ENCODE measurements around the gene TESK2.
"Not testable (repeated sequence)": the region's sequence is repeated elsewhere in the genome, so short reads cannot be mapped to it uniquely, and the experiment has no call there.

The TESK2 gene

DNA sequence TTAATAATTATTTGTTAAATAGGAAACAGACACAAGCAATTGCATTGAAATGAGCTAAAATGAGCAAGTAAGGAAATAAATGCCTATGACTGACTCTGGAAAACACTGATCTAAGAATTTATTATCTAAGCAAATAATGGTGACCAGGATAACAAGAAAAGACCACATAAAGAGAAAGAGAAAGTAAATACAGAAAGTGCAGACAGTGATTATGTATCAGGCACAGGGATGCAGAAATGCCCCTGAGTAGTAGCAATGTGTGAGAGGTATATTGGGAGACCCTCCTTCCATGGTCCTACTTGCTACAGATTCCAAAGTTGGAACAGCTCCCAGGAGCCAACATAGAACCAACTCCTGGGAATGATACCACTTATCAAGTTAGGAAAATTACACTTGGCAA lies 117.4 kb downstream of the TESK2 start:
- no peak for DNase-seq

DNA sequence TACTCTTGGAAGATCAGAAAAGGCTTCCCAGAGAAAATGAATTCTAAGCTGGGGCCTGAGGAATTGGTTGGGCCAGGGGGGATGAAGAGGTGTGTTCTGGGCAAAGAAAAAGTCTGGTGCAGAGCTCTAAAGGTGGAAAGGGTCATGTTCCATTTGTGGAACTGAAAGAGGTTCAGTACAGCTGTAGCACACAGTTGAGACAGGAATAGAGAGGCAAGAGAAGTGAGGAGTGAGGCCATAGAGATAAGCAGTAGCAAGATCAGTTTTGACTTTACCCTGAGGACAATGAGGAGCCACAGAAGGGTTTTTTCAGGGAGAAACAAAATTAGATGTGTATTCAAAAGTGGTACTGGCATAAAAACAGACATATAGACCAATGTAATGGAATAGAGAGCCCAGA lies 120.4 kb downstream of the TESK2 start:
- no peak for DNase-seq

DNA sequence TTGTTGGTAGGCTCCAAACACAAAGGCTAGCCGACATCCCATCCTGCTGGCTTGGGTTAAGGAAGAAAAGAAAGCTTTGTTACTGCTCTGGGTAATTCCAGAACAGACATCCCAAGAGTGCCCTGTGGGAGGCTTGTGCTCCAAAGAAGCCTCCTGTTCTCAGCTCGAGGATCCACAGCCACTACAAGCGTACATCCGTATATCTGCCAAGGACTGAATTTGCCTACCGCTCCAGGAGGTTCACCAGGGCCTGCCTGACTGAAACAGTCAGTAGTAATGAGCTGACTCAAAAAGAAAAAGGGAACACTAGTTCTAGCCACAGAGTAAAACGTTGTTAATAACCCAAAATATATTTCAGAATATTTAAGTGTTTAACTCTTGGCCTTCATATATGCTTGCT lies 125.9 kb downstream of the TESK2 start:
- DNase-seq, result no peak

DNA sequence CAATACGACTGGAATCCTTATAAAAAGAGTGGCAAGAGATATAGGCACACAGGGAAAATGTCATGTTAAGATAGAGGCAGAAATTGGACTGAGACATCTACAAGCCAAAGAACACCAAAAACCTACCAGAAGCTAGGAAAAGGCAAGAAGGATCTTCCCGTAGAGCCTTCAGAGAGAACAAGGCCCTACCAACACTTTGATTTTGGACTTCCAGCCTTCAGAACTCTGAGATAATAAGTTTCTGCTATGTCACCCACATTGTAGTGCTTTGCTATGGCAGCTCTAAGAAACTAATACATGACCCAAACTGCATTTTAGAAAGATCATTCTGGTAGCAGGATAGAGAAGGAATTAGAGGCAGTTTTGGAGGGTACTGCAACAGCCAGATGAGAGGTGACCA lies 126.7 kb downstream of the TESK2 start:
- no peak for DNase-seq

DNA sequence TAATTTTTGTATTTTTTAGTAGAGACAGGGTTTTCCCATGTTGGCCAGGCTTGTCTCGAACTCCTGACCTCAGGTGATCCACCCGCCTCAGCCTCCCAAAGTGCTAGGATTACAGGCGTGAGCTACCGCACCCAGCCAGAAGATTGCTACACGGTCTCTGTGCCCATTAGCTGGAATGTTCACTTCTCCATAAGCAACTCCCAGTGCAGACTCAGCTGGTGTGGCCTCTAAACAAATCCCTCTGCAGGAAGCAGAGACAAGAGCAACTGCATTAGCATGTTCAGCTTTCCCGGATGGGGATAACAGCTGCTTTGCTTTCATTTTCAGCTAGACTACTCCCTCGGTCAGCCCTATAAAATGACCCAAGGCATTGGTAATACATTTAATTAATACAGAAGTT lies 130.0 kb downstream of the TESK2 start:
- not testable (repeated sequence) for DNase-seq

DNA sequence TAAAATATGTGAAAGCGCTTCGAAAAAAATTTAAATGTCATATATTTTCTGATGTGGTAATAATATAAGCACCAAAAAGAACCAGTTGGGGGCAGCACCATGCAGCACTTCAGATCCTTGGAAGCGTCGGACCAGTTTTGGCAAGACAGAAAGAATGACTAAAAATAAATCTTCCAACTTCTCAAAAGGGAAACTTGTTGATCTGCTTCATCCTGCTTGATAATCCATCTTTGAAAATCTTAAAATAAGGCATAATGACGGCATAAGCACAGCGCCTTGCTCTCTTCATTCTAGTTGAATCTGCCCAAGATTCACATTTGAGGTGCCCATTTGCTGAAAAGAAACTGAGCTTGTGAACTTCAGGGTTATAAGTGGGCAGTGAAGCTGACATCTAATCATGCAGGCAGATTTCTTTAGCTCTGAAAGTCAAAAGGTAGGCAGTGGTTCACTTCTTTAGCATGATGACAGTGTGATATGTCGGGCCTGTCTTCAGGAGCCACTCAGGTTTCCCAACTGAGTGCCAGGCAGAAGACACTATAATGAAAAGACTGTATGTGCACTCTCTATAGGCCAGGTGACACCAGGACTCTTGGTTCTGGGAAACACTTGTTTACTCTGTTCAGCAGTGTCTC lies 131.0 kb downstream of the TESK2 start:
- no peak for DNase-seq

DNA sequence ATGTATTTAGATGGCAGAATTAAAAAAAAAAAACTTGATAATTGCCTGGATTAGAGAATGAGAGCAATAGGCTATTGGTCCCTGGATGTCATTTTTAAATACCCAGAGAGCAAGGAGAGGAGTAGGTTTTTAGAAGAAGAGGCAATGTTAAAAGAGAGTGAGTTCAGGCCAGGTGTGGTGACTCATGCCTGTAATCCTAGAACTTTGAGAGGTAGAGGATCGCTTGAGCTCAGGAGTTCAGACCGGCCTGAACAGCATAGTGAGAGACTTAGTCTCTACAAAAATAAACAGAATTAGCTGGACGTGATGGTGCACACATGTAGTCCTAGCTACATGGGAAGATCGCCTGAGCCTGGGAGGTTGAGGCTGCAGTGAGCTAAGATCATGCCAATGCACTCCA lies 134.8 kb downstream of the TESK2 start:
- DNase-seq, result no peak

DNA sequence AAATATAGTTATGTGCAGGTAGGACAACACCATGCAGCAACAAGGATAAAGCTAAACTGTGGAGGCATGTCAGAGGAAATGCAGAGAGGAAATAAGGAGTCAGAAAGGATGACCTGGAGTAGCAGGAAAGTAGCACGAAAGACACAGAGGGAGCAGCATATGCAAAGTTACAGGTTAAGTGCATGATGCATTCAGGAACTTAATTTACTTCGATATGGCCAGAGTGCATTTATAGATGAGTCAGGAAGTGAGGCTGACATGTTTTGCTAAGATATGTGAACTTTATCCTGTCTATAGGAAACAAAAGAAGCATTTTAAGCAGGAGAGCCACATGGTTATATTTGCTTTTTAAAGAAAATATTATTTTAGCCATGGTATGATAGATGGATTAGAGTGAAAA lies 135.3 kb downstream of the TESK2 start:
- no peak for DNase-seq

DNA sequence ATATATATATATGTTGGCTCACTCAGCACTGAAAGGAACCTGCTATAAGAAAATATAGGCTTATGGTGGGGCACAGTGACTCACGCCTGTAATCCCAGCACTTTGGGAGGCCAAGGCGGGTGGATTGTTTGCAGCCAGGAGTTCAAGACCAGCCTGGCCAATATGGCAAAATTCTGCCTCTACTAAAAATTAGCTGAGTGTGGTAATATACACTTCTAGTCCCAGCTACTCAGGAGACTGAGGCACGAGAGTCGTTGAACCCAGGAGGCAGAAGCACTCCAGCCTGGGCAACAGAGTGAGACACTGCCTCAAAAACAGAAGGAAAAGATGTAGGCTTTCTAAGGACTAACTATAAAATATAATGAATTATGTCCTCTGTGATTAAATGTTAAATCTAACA lies 136.1 kb downstream of the TESK2 start:
- no peak for DNase-seq

DNA sequence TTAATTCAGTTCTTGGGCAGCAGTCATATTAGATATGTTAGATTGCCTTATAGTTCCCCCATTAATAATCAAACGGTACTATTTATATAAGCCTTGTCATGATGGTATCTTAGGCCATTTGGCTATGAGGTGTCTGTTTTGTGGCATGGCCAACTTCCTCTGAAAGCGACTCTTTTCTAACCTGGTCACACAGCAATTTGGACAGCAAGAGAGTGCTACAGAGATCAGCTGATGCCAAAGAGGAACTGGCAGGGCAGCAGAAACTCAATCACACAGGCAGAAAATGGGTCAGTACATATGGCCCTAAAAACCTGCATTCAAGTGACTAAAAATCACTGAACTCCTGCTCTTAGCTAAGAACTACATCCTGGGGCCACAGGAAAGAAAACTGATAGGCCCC lies 137.3 kb downstream of the TESK2 start:
- no peak for DNase-seq

DNA sequence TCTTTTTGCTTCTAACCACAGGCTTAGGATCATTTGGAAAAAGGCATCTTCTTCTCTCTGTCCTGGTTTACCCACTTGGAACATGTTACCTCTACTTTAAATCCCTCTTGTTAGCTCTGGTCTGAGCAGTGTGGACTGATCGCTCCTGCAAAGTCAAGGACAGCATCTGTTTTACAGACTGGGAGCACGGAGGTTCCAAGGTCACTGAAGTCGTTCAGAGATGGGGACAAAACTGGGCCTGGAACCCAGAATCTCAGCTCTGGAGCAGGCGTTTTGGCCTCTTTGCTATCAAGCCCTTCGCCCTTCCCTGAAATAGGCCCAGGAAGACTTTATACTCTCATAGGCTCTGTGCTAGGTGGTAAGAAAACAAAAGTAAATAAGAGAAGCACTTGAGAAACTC lies 139.5 kb downstream of the TESK2 start:
- DNase-seq, result no peak

DNA sequence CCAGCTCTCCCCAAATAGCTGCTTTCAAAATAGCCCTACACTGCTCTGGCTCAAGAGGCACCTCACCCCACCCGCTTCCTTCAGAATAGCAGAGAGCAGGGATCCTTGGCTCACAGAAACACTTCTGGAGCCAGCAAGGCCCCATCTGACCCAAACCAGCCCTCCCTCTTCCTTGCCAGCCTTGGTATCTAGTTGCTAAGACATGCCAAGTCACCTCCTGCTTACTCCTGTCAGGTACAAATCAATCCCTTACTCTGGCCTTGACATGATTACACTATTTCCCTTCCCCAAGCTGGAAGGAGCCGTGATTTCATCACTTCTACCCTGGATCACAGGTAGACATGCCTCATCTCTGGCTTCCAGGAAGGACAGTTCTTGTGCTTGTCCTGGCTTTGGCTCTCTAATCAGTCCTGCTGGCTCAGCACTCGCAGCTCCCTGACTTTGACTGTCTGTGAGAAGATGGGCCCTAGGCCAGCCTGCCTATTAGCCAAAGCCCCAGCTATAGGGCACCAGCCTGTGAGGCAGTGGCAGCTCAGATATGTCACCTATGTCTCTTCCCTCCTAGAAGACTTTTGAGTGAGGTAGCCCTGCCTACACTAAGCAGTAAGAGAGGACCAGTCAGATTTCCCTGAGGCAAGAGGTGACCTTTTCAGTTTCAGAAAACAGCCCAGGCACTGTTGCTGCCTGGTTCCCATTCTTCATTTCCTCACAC lies 141.8 kb downstream of the TESK2 start:
- no peak for DNase-seq

DNA sequence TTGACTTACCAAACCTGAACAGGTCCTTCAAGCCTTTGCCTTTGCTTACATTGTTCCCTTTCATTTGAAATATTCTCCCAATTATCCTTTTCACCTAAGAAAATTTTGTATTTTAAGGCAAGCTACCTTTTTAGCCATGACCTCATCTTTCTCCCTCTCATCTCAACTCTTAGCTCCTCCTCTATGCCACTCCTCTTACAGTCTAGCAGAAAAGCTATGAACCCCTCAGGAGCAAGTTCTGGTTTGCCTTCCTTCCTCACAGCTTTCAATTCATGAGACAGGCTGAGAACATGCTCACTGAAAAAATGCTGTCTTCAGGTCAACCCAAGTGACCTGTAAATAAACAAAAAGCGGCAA lies 142.4 kb downstream of the TESK2 start:
- no peak for DNase-seq

DNA sequence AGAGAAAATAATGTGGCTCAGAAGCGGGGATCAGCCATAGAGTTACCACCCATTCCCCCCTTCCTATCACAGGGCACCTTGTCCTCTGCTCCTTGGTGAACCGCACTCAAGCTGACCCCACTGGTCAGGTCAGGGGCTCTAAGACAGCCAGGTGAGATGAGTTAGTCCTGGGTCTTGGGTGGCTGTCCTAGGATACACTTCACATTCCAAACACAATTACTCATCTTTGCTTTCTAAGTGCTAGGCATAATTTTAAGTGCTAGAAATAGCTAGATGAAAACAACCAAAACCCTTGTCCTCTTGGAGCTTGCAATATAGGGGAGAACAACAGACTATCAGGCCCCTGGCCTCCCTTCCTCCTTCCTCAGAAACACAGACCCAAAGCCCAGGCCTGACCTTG lies 142.9 kb downstream of the TESK2 start:
- no peak for DNase-seq

DNA sequence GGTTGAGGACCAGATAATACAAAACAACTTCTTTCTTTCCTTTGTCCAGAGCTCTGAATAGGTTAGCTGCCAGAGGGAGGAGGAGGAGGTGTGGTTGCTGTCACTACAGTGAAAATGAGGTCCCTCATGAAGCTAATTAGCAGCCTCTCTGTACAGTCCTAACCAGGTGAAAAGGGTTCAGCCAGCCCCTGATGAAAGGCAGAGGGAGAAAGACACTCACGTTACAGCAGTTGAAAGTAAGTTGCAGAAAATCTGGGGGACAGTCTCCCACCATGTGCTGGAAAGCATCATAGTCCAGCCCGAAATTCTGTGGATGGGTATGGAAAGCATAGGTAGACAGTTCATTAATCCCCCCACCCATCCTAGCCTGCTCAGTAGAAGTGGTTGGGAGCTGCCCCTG lies 144.5 kb downstream of the TESK2 start:
- no peak for DNase-seq

DNA sequence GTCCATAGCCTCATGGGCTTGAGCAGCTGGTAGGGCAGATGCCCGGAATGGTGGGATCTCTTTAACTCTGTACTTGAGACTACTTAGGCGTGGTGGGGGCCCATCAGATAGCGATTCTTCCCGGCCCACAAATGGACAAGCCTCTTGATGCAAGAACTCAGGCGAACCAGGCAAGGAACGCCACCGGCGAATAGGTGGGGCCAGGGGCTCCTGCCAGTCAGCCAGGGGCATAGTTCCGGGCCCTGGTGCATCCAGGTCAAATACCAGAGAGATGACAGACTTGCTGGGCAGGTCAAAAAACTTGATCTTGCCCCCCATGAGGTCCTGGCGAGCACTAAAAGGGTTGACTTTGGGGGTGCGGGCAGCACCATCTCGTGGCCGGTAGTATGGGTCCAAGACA lies 145.9 kb downstream of the TESK2 start:
- DNase-seq, result no peak

DNA sequence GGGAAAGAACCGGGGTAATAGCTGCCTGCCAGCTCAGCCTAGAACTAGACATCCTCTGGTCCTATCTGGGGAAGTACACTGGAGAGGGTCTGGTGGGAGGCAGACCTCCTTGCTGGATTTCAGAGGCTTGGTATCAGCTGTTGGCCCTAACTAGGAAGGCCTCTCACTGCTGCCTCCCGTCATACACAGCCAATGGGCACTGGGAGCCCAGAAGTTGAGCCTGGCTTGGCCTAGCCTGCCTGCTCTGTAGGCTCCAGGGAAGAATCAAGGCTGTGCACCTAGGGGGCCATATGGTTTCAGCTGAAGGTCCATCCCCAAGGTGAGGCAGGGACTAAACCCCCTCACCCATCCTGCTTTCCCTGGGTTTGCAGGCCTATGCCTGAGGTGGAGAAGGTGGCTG lies 146.5 kb downstream of the TESK2 start:
- DNase-seq, result no peak

DNA sequence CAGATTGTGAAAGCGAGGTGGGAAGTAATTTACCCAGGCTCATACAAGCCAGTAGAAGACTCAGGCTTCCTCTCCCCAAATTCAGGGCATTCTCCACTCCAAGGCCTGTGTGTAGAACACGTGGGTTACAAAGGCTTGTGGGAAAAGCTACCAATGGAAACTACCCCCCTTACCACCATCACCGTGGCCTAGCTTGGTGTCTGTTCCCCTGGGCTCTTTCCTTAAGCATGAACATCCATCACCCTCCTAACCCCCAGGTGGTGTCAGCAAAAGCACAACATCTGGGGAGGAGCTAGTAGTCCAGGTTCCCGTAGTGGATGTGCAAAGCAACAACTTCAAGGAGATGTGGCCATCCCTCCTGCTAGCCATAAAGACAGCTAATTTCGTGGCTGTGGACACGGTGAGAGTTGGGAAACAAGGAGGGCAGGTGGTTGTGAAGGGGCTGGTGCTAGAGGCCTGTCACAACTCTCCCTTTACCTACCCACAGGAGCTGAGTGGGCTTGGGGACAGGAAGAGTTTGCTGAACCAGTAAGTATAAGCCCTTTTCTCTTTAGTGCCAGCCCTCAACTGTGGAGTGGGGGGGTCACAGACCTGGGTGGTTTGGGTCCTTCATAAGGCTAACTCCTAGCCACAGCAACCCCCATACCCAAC lies 150.0 kb downstream of the TESK2 start:
- DNase-seq, result no peak

DNA sequence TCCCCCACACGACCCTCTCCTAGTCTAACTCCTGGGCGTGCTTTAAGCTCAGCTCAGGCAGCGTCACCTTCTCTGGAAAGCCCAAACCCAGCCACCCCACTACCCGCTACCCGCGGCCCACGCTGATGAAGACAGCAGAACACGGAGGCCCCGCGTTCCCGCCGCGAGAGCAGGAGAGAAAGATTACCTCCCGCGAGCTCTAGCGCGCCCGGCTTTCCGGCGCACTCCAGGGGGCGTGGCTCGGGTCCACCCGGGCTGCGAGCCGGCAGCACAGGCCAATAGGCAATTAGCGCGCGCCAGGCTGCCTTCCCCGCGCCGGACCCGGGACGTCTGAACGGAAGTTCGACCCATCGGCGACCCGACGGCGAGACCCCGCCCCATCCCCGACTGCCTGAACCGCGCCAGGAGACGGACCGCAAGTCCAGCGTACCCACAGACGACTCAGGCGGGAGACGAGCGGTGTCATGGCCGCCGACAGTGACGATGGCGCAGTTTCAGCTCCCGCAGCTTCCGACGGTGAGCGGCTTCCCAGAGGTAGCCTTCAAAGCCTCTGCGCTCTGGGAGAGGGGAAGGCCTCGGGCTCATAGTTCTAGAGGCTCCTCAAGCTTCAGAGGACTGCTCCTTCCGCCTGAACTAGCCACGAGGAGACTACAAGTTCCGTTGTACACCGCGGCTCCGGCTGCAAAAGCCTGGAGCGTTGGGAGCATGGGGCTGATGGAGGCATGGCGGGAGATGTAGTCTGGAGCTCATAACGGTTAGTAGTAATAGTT lies 151.0 kb downstream of the TESK2 start, which contains the start of the genes MUTYH and TOE1:
MUTYH (minus strand) TSS at position 652 of the 770 bp plus-strand sequence. CDS start 5,935 bp downstream, outside the sequence.
TOE1 (plus strand) TSS at position 382 of the 770 bp plus-strand sequence; CDS start at position 465, 83 bp downstream.
- DNase-seq, result peak; percentile 93

DNA sequence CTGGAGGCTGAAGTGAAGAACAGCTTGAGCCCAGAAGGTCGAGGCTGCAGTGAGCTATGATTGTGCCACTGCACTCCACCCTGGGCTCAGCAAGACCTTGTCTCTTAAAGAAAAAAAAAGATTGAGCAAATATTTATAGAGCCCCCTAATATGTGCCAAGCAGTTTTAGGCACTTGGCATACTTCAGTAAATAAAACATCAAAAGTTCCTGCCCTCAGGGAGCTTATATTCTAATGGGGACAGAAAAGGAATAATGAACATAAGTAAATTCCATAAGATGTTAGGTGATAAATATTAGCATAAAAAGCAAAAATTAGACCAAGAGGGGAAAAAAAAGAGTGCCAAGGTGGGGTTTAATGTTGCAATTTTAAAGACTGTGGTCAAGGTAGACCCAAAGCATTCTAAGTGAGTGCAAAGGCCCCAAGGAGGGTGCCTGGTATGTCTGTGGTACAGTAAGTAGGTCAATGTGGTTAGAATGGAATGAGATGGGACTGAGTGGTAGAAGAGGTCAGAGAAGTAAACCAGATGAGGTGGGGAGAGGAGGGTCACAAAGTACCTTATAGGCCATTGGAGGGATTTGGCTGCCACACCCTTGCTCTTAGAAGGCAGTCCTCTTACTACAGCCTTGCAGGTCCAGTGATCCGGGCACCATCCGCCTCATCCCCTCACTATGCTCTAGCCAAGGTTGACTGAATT lies 153.2 kb downstream of the TESK2 start:
- DNase-seq, result no peak

DNA sequence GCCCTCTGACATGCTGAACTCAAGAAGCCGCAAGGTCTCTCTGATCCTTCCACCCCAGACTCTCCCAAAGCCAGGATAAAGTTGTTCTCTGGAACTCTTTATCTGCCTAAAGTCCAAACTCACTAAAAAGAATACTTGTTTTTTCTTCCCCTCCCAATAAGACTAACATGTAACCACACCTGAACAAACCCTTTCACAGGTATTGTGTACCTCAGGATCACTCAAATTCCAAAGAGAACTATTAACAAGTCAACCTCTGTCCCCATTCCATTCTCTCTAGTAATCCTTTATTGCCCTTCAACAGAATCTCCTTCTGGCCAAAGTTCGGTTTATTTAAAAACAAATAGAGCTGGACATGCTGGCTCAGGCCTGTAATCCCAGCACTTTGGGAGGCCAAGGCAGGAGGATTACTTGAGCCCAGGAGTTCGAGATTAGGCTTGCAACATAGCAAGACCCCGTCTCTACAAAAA lies 155.1 kb downstream of the TESK2 start:
- no peak for DNase-seq
